Esophagus muscularis mucosa (tissue), 4 donors: ENCODE results near the gene TSPAN15. TPM values are rescaled to one million over a fixed set of nuclear protein-coding genes. Genes with fewer than 3 reads are reported as not detected.
A peak's percentile ranks its signal among the peaks of the same experiment; 100 is the strongest.

ENCODE experiments used
- DNase-seq: peaks from one replicate; pipeline ENCODE4 v3.0.0-alpha.2; 2017; ENCODE audit errors: extremely low spot score
- H3K27ac ChIP-seq, 4 donors: fragments of 200-600 bp; sonication (generic); replicated peaks in 1 of 4; 1 replicate in 3 of 4; 2 replicates in 1 of 4; pipeline ENCODE4 v1.5.1; 2016 to 2019; ENCODE audit warnings: mild to moderate bottlenecking in 1 of 4
- H3K27me3 ChIP-seq, 4 donors: fragments of 200-600 bp; sonication (generic); one replicate each; pipeline versions ENCODE4 v1.5.1 to v1.6.0; 2016 to 2019
- H3K36me3 ChIP-seq, 4 donors: fragments of 200-600 bp; sonication (generic); one replicate each; pipeline ENCODE4 v1.5.1; 2016 to 2019
- H3K4me1 ChIP-seq, 4 donors: fragments of 200-600 bp; sonication (generic); one replicate each; pipeline ENCODE4 v1.5.1; 2016 to 2019
- H3K4me3 ChIP-seq, 4 donors: fragments of 200-600 bp; sonication (generic); 1 replicate in 2 of 4; 2 replicates in 2 of 4; pipeline ENCODE4 v1.5.1; 2016 to 2019; ENCODE audit warnings: mild to moderate bottlenecking in 4 of 4, moderate library complexity in 1 of 4
- H3K9me3 ChIP-seq, 4 donors: fragments of 200-600 bp; sonication (generic); 1 replicate in 3 of 4; 2 replicates in 1 of 4; pipeline ENCODE4 v1.5.1; 2016 to 2019
- CTCF ChIP-seq, 3 experiments: fragments of 200-600 bp in 2 of 3; fragments of 450-650 bp in 1 of 3; sonication (generic) in 2 of 3; IDR thresholded peaks; one replicate each; pipeline ENCODE4 v1.5.1; 2017 to 2019; ENCODE audit warnings: antibody characterized with exemption in 3 of 3, mild to moderate bottlenecking in 2 of 3, moderate library complexity in 1 of 3
- EP300 ChIP-seq: sonication (generic); formaldehyde crosslinking; IDR thresholded peaks from one replicate; pipeline ENCODE4 v1.6.1; 2017; ENCODE audit warnings: antibody characterized with exemption
- POLR2A ChIP-seq: fragments of 450-650 bp; IDR thresholded peaks from one replicate; pipeline ENCODE4 v1.6.1; 2017; ENCODE audit warnings: antibody characterized with exemption, moderate library complexity, mild to moderate bottlenecking, low read depth
- POLR2AphosphoS5 ChIP-seq, 2 donors: sonication (generic); formaldehyde crosslinking; IDR thresholded peaks; one replicate each; pipeline ENCODE4 v1.6.1; 2017; ENCODE audit warnings: antibody characterized with exemption in 2 of 2
- WGBS: methylation state at CpG from one replicate; pipeline ENCODE4 v1.1.5; 2018; 5-methylcytosine and 5-hydroxymethylcytosine counted together
- intact Hi-C: fragments of 100-400 bp; cut with DNase I; formaldehyde crosslinking; loops from one replicate; pipeline ENCODE4 v1.15.1; 2023
- total RNA-seq, 4 donors: library from RNA; depleted of rRNA; stranded (reverse); fragments of >200 nt; gene quantifications; one replicate each; pipeline versions ENCODE4 v1.1.0 to v1.2.1, GENCODE V29; 2016

The TSPAN15 gene
- total RNA-seq, 4 donors from 2014 or later = 40.3 to 59.4 (median 53.5) TPM

- H3K27me3 ChIP-seq = no peaks in the 10 kb centered on the region
- intact Hi-C loops = no loop called here
- no peak for DNase-seq
- no peak overlapping the region for H3K4me3 ChIP-seq
- peak overlapping the region; percentile 95 to 98 (median 97) for H3K27ac ChIP-seq
- TF ChIP-seq CTCF (IDR thresholded peaks at IDR 0.05) (no peak), POLR2A (no peak), EP300 (no peak), POLR2AphosphoS5 (IDR thresholded peaks at IDR 0.05) (no peak)
- H3K36me3 ChIP-seq = no peaks in the 10 kb centered on the region
- H3K9me3 ChIP-seq = no peaks in the 10 kb centered on the region
- peaks cover 8 to 82% (median 66%) of the 10 kb centered on the region in 4 donors for H3K4me1 ChIP-seq
- WGBS = 87% methylated on average over 13 of the region's 18 CpGs
Observed at GRCh38 chr10:69419096-69419743, 32.0 kb upstream of the TSPAN15 start.

DNA sequence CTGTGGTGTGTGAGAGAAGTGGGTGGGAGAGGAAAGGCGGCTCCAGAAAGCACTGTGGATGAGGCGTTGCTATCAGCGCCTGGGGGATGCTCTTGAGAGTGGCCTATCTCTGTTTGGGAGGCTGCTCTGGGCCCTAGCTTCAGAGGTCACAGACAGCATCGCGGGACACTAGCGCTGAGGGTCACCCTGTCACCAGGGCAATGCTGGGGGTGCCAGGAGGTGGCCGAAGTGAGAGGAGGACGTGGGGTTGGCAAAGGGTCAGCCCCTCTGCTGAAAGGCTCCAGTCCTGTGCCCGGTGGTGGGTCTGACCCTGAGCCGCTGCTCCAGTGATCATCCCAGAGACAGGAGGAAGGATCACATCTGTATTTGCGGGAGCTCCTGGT lies 31.5 kb upstream of the TSPAN15 start:
- peak overlapping the region; percentile 95 to 98 (median 97) for H3K27ac ChIP-seq
- WGBS = 89% methylated on average over 11 of the region's 11 CpGs
- H3K4me3 ChIP-seq = no peak overlapping the region
- intact Hi-C loops = no loop called here
- no peaks in the 10 kb centered on the region for H3K36me3 ChIP-seq
- TF ChIP-seq CTCF (IDR thresholded peaks at IDR 0.05) (no peak), EP300 (no peak), POLR2AphosphoS5 (IDR thresholded peaks at IDR 0.05) (no peak), POLR2A (no peak)
- DNase-seq = no peak
- peaks cover 8 to 77% (median 67%) of the 10 kb centered on the region in 4 donors for H3K4me1 ChIP-seq
- H3K9me3 ChIP-seq = no peaks in the 10 kb centered on the region
- no peaks in the 10 kb centered on the region for H3K27me3 ChIP-seq

GRCh38 chr10:69421611-69422308 lies 29.5 kb upstream of the TSPAN15 start:
- no peaks in the 10 kb centered on the region for H3K9me3 ChIP-seq
- no peak overlapping the region for H3K4me3 ChIP-seq
- intact Hi-C loops = no loop called here
- no peaks in the 10 kb centered on the region for H3K36me3 ChIP-seq
- peaks cover 8 to 88% (median 78%) of the 10 kb centered on the region in 4 donors for H3K4me1 ChIP-seq
- peak; percentile 95 for DNase-seq
- no peaks in the 10 kb centered on the region for H3K27me3 ChIP-seq
- WGBS = 38% methylated on average over 10 of the region's 13 CpGs
- TF ChIP-seq CTCF (IDR thresholded peaks at IDR 0.05) = peak in 1 of 3 experiments; percentile 6
- peak; percentile 81 to 91 for TF ChIP-seq POLR2AphosphoS5 (IDR thresholded peaks at IDR 0.05)
- no peak for TF ChIP-seq POLR2A
- peak; percentile 39 for TF ChIP-seq EP300
- H3K27ac ChIP-seq = peak overlapping the region; percentile 95 to 98 (median 97)

DNA sequence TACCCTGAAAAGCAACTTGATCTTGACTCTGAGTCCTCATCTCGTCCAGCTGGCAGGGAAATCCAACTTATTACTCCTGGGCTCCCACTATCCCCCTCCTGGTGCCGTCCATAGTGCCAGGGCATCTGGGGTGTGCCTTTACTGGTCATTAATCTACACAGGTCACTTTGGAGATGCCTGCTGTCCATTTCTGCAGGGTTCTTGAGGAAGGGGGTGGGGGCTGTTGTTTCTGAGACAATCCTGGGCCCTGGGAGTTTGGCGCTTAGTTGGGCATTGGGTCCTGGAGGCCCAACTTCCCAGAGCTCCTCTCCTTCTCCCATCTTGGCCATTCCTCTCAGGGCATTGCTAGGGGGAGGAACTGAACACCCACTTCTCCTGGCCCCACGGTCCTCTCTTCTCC lies 28.6 kb upstream of the TSPAN15 start:
- H3K27me3 ChIP-seq = no peaks in the 10 kb centered on the region
- H3K9me3 ChIP-seq = no peaks in the 10 kb centered on the region
- peak overlapping the region; percentile 95 to 98 (median 97) for H3K27ac ChIP-seq
- peaks cover 8 to 84% (median 75%) of the 10 kb centered on the region in 4 donors for H3K4me1 ChIP-seq
- no peak for DNase-seq
- no peak overlapping the region for H3K4me3 ChIP-seq
- no peak for TF ChIP-seq POLR2A
- no peak for TF ChIP-seq CTCF (IDR thresholded peaks at IDR 0.05)
- no peak for TF ChIP-seq EP300
- TF ChIP-seq POLR2AphosphoS5 (IDR thresholded peaks at IDR 0.05) = no peak
- H3K36me3 ChIP-seq = no peaks in the 10 kb centered on the region
- 75% methylated on average over 4 of the region's 4 CpGs for WGBS
- intact Hi-C loops = no loop called here
